ENCODE measurements around the gene MEI1. TPM values are rescaled to one million over a fixed set of nuclear protein-coding genes. Genes with fewer than 3 reads are reported as not detected.
A peak's percentile ranks its signal among the peaks of the same experiment; 100 is the strongest.

The MEI1 gene
- total RNA-seq, 1 experiment from 2014 or later: 0.35 TPM

DNA sequence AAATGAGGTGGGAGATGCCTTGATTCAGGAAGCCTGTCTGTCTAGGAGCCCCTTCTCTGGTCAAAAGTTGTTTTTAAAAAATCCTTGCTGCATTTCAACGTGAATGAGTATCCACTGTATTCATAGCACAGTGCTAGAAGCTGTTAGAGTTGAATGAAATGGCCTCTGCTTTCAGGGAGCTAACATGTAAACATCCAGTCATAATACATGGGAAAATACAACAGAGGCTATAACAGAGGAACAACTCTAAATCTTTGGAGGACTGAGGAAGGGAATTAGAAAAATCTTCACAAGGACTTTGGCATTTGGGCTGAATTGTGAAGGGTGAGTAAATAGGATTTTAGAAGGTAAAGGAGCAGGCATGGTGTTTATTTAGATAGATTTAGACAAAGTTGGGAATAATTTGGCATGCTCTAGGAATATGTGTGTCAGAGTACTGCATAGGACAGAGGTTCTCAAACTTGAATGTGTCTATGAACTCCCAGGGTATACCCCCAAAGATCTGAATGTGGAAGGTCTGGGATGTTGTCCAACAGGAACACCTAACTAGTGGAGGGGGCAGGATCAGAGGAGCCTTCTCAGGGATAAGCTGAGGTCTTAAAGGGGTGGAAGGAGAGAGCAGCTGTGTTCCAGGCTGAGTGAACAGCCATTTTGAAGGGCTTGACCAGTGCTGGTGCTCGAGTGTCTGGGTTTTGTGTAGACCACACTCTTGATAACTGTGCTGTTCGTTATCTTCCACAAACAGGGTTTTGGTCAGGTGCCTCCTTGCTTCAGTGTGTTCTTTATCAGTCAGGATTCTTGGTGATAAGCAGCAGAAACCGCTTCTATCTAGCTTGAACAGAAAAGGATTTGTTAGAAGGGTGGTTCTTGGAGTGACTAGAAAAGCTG is 146.3 kb downstream of the MEI1 start (continued):
- TF ChIP-seq, protein P1, sequence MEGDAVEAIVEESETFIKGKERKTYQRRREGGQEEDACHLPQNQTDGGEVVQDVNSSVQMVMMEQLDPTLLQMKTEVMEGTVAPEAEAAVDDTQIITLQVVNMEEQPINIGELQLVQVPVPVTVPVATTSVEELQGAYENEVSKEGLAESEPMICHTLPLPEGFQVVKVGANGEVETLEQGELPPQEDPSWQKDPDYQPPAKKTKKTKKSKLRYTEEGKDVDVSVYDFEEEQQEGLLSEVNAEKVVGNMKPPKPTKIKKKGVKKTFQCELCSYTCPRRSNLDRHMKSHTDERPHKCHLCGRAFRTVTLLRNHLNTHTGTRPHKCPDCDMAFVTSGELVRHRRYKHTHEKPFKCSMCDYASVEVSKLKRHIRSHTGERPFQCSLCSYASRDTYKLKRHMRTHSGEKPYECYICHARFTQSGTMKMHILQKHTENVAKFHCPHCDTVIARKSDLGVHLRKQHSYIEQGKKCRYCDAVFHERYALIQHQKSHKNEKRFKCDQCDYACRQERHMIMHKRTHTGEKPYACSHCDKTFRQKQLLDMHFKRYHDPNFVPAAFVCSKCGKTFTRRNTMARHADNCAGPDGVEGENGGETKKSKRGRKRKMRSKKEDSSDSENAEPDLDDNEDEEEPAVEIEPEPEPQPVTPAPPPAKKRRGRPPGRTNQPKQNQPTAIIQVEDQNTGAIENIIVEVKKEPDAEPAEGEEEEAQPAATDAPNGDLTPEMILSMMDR (IDR thresholded peaks at IDR 0.05): no peak
- TF ChIP-seq ELF4 (CRISPR knock-in tag; IDR thresholded peaks at IDR 0.05; ENCODE audit: low read depth) (no peak), KAT7 (CRISPR knock-in tag; IDR thresholded peaks at IDR 0.05; ENCODE audit: borderline replicate concordance) (no peak), ZNF317 (CRISPR knock-in tag; IDR thresholded peaks at IDR 0.05; ENCODE audit: borderline replicate concordance, low read depth) (no peak), NFYB (CRISPR knock-in tag; conservative IDR thresholded peaks at IDR 0.05; ENCODE audit: low read depth) (no peak), TEAD1 (CRISPR knock-in tag; IDR thresholded peaks at IDR 0.05) (no peak), FOXJ3 (CRISPR knock-in tag; IDR thresholded peaks at IDR 0.05; ENCODE audit: borderline replicate concordance) (no peak)
- TF ChIP-seq, protein P2, sequence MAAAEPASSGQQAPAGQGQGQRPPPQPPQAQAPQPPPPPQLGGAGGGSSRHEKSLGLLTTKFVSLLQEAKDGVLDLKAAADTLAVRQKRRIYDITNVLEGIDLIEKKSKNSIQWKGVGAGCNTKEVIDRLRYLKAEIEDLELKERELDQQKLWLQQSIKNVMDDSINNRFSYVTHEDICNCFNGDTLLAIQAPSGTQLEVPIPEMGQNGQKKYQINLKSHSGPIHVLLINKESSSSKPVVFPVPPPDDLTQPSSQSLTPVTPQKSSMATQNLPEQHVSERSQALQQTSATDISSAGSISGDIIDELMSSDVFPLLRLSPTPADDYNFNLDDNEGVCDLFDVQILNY (CRISPR knock-in tag; IDR thresholded peaks at IDR 0.05): no peak
- TF ChIP-seq, protein P3, sequence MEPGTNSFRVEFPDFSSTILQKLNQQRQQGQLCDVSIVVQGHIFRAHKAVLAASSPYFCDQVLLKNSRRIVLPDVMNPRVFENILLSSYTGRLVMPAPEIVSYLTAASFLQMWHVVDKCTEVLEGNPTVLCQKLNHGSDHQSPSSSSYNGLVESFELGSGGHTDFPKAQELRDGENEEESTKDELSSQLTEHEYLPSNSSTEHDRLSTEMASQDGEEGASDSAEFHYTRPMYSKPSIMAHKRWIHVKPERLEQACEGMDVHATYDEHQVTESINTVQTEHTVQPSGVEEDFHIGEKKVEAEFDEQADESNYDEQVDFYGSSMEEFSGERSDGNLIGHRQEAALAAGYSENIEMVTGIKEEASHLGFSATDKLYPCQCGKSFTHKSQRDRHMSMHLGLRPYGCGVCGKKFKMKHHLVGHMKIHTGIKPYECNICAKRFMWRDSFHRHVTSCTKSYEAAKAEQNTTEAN (CRISPR knock-in tag; IDR thresholded peaks at IDR 0.05): no peak
- TF ChIP-seq, protein P4, sequence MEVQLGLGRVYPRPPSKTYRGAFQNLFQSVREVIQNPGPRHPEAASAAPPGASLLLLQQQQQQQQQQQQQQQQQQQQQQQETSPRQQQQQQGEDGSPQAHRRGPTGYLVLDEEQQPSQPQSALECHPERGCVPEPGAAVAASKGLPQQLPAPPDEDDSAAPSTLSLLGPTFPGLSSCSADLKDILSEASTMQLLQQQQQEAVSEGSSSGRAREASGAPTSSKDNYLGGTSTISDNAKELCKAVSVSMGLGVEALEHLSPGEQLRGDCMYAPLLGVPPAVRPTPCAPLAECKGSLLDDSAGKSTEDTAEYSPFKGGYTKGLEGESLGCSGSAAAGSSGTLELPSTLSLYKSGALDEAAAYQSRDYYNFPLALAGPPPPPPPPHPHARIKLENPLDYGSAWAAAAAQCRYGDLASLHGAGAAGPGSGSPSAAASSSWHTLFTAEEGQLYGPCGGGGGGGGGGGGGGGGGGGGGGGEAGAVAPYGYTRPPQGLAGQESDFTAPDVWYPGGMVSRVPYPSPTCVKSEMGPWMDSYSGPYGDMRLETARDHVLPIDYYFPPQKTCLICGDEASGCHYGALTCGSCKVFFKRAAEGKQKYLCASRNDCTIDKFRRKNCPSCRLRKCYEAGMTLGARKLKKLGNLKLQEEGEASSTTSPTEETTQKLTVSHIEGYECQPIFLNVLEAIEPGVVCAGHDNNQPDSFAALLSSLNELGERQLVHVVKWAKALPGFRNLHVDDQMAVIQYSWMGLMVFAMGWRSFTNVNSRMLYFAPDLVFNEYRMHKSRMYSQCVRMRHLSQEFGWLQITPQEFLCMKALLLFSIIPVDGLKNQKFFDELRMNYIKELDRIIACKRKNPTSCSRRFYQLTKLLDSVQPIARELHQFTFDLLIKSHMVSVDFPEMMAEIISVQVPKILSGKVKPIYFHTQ (CRISPR knock-in tag; IDR thresholded peaks at IDR 0.05): no peak

DNA sequence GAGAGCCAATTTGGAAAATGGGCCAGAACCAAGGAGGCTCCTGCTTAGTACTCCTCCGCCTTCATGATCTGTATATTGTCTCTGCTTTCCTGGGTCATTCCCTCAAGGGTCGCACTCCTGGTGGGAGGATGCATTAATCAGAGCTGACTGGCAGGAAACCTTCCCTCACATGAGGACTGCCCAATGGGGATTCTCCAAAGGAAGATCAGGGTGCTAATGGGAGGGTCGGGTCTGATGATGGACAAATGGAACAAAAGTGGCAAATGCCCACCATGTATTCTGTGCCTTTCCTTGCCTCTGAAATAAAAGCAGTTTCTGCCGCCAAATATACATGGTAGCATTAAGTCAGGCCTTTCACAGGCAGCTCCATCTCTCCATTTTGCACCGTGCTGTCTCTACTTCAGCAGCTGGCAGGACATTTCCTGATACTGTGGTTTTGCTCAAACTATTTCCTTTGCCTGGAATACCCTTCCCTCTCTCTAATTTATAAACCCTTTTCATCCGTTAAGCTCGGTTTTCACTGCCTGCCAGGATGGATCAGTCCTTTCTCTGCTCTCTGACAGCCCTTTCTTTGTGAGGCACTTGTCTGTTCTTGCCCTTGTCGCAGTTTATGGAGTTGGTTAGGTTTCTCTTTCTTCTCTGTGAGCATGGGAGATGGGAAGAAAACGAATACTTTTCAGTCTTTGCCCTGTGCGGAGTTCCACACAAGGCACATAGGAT is 147.1 kb downstream of the MEI1 start:
- H3K9me3 Mint-ChIP-seq: no peaks in the 10 kb centered on the region
- H3K4me3 Mint-ChIP-seq: no peak overlapping the region
- H3K36me3 Mint-ChIP-seq: peaks cover 12% of the 10 kb centered on the region
- ChIA-PET POLR2A (interaction anchor here (0.6 to 2.4 kb wide), 4 partner anchors 14 to 481 kb away, joined by 3 to 8 read pairs (median 4); partner anchors contain the start of genes CCDC134 and SREBF2), CTCF (interaction anchor here (0.8 to 4.6 kb wide), 9 partner anchors 8 to 149 kb away, joined by 3 to 36 read pairs (median 7); partner anchors contain the start of genes CCDC134 and TNFRSF13C)
- no peaks in the 10 kb centered on the region for H3K27me3 Mint-ChIP-seq (ENCODE audit: low read depth)
- peaks cover 48% of the 10 kb centered on the region for H3K4me1 Mint-ChIP-seq
- ATAC-seq: peak; percentile 58
- TF ChIP-seq ZNF423 (CRISPR knock-in tag; IDR thresholded peaks at IDR 0.05) (no peak), CREB1 (CRISPR knock-in tag; IDR thresholded peaks at IDR 0.05) (no peak), OVOL2 (CRISPR knock-in tag; IDR thresholded peaks at IDR 0.05; ENCODE audit: borderline replicate concordance) (no peak), FOXJ3 (CRISPR knock-in tag; IDR thresholded peaks at IDR 0.05; ENCODE audit: borderline replicate concordance) (no peak)
- TF ChIP-seq, protein P5, sequence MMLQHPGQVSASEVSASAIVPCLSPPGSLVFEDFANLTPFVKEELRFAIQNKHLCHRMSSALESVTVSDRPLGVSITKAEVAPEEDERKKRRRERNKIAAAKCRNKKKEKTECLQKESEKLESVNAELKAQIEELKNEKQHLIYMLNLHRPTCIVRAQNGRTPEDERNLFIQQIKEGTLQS (CRISPR knock-in tag; conservative IDR thresholded peaks at IDR 0.05): no peak
- TF ChIP-seq, protein P6, sequence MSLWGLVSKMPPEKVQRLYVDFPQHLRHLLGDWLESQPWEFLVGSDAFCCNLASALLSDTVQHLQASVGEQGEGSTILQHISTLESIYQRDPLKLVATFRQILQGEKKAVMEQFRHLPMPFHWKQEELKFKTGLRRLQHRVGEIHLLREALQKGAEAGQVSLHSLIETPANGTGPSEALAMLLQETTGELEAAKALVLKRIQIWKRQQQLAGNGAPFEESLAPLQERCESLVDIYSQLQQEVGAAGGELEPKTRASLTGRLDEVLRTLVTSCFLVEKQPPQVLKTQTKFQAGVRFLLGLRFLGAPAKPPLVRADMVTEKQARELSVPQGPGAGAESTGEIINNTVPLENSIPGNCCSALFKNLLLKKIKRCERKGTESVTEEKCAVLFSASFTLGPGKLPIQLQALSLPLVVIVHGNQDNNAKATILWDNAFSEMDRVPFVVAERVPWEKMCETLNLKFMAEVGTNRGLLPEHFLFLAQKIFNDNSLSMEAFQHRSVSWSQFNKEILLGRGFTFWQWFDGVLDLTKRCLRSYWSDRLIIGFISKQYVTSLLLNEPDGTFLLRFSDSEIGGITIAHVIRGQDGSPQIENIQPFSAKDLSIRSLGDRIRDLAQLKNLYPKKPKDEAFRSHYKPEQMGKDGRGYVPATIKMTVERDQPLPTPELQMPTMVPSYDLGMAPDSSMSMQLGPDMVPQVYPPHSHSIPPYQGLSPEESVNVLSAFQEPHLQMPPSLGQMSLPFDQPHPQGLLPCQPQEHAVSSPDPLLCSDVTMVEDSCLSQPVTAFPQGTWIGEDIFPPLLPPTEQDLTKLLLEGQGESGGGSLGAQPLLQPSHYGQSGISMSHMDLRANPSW (CRISPR knock-in tag; conservative IDR thresholded peaks at IDR 0.05; ENCODE audit: low read depth): no peak
- TF ChIP-seq, protein P7, sequence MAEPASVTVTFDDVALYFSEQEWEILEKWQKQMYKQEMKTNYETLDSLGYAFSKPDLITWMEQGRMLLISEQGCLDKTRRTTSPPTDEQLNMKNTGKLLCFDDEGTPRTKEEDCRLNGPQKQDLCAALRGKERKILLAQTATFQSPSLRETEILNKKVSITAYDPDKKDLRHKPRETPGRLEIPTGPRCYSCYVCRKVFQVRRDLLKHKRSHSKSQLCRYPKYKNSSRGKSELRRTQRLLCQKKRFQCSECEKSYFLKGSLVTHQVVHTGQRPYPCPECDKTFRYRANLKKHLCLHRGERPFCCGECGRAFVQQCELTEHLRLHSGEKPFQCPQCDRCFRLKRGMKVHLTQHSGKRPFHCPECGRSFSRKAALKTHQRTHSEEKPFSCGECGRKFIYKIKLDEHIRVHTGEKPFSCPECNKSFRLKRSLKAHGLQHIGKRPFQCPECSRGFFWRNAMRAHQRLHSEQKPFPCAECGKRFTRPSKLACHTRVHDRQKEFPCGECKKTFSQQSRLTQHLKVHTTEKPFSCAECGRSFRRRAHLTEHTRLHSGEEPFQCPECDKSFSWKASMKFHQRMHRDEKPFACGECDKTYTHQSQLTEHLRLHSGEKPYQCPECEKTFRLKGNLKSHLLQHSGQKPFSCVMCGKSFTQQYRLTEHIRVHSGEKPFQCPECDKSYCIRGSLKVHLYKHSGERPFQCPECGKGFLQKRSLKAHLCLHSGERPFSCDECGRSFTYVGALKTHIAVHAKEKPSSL (CRISPR knock-in tag; conservative IDR thresholded peaks at IDR 0.05): no peak
- H3K27ac Mint-ChIP-seq: peak overlapping the region; percentile 94
- no peak for DNase-seq (ENCODE audit: low spot score)

All from WTC11 (cell line).